Fibroblast of pulmonary artery (primary cell): ENCODE results near the gene RNF223.
A peak's percentile ranks its signal among the peaks of the same experiment; 100 is the strongest.

Source experiments
- DNase-seq: peaks from one replicate; pipeline ENCODE4 v3.0.0-alpha.2; 2010; ENCODE audit warnings: low read depth
- H3K4me3 ChIP-seq: replicated peaks from 2 replicates; pipeline ENCODE4 v1.5.1; 2011; ENCODE audit warnings: low read depth, mild to moderate bottlenecking, control low read depth, low read length, moderate library complexity
- CTCF ChIP-seq: IDR thresholded peaks from 2 replicates; pipeline ENCODE4 v1.5.1; 2011; ENCODE audit warnings: mild to moderate bottlenecking, control low read depth, low read length, inconsistent platforms; ENCODE audit errors: missing control alignments

The RNF223 gene

GRCh38 chr1:1021010-1021919 is 52.8 kb downstream of the RNF223 start:
- peak overlapping the region; percentile 51 for H3K4me3 ChIP-seq
- peak; percentile 71 for DNase-seq
- TF ChIP-seq CTCF, result no peak
